GM06990 (cell line): ENCODE measurements around the gene LRRTM2.

Experiments used
- DNase-seq: peaks from one replicate; pipeline ENCODE4 v3.0.0-alpha.2; 2011; ENCODE audit not compliant: insufficient read length; ENCODE audit errors: extremely low read depth
- H3K27me3 ChIP-seq: replicated peaks from 2 replicates; pipeline ENCODE4 v1.6.0; 2011; ENCODE audit warnings: low read length; ENCODE audit not compliant: control insufficient read depth, insufficient read depth
- H3K36me3 ChIP-seq: 2 replicates; pipeline ENCODE4 v1.5.1; 2011; ENCODE audit warnings: low read length; ENCODE audit not compliant: control insufficient read depth, insufficient read depth
- H3K4me3 ChIP-seq: replicated peaks from 2 replicates; pipeline ENCODE4 v1.5.1; 2011; ENCODE audit warnings: low read depth, mild to moderate bottlenecking, control low read depth, low read length
- CTCF ChIP-seq: IDR thresholded peaks from 2 replicates; pipeline ENCODE4 v1.5.1; 2011; ENCODE audit warnings: low read length, control low read depth, mild to moderate bottlenecking, inconsistent platforms; ENCODE audit not compliant: insufficient read depth, poor library complexity, severe bottlenecking

Gene LRRTM2

GRCh38 chr5:138873466-138874221 is 1.5 kb downstream of the LRRTM2 start:
- DNase-seq, result no peak
- H3K36me3 ChIP-seq, result no peaks in the 10 kb centered on the region
- H3K27me3 ChIP-seq, result no peaks in the 10 kb centered on the region
- no peak overlapping the region for H3K4me3 ChIP-seq
- TF ChIP-seq CTCF, result no peak

DNA sequence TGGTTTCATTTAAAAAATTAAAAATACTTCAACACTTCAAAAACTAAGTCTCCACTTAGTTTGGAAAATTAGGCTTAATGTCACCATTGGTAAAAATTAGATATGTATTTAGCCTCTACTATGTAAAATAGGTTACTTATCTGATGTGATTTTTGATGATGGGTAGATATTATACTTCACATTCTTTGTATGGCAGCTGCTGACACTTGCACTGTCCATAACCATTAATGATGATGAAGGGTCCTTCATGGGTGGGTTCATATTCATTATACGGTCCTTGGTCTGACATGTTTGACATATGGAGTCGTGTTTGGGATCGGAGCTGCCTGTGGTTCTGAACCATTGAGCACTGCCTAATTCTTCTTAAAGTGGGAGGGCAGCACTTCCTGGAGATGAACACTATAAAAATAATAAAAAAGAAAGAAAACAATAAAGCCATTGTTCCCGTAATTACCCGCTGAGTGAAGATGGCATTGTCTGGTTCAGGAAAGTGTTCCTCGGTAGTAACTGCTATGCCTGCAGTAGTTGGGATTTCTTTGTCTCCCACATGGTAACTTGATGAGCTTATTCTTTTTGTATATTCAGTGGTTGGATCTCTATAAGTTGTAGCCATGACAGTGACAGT is 2.2 kb downstream of the LRRTM2 start:
- no peaks in the 10 kb centered on the region for H3K27me3 ChIP-seq
- DNase-seq, result no peak
- no peak for TF ChIP-seq CTCF
- H3K4me3 ChIP-seq, result no peak overlapping the region
- H3K36me3 ChIP-seq, result no peaks in the 10 kb centered on the region

- no peaks in the 10 kb centered on the region for H3K27me3 ChIP-seq
- DNase-seq, result no peak
- no peaks in the 10 kb centered on the region for H3K36me3 ChIP-seq
- no peak for TF ChIP-seq CTCF
- no peak overlapping the region for H3K4me3 ChIP-seq
Observed at GRCh38 chr5:138870611-138871010, 4.5 kb downstream of the LRRTM2 start.

- Histone ChIP-seq H3K36me3 (no peaks in the 10 kb centered on the region), H3K4me3 (no peak overlapping the region), H3K27me3 (no peaks in the 10 kb centered on the region)
- no peak for DNase-seq
- no peak for TF ChIP-seq CTCF
Observed at GRCh38 chr5:138869763-138870500, 5.2 kb downstream of the LRRTM2 start.

GRCh38 chr5:138869038-138869437 is 6.1 kb downstream of the LRRTM2 start:
- no peaks in the 10 kb centered on the region for H3K27me3 ChIP-seq

More at GRCh38 chr5:138869038-138869437, 6.1 kb downstream of the LRRTM2 start:
- no peak for DNase-seq
- Histone ChIP-seq H3K4me3 (no peak overlapping the region), H3K36me3 (no peaks in the 10 kb centered on the region)
- TF ChIP-seq CTCF, result no peak
